Measurements from ENCODE around the gene BBOF1. TPM values are rescaled to one million over a fixed set of nuclear protein-coding genes. Genes with fewer than 3 reads are reported as not detected.

The BBOF1 gene
- total and polyA plus RNA-seq, 9 of the 15 experiments (the other 6 are each of a cell fraction or from before 2014, with no cell fraction given), result 1.3 to 4.9 (median 4.2) TPM

DNA sequence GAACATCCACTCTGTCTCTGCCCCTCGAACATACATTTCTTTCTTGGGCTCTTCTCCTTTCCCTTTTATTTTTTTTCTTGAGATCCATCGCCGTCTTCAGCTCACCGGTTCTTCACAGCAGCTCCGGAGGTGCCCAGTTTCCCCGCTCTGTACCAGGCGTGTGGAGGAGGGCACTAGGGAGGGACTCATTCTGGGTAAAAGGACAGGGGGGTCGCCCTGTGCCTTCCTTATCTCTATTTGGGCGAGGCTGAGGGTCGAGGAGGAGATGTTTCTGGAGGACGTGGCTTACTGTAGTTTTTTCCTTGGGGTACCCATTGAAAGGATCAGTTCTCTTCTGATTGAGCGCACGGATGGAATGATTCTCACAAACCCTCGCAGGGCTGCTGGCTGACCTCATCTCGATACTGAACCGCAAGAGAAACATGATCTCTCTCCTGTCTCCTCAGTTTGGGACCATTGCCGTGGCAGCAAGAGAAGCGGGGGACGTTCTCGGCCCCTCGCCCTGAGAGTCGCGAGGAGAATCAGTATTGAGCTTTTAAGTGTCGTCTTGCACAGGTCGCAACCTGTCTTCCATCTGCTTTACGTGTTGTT lies 66.0 kb downstream of the BBOF1 start (continued):
- TF ChIP-seq, protein P1, sequence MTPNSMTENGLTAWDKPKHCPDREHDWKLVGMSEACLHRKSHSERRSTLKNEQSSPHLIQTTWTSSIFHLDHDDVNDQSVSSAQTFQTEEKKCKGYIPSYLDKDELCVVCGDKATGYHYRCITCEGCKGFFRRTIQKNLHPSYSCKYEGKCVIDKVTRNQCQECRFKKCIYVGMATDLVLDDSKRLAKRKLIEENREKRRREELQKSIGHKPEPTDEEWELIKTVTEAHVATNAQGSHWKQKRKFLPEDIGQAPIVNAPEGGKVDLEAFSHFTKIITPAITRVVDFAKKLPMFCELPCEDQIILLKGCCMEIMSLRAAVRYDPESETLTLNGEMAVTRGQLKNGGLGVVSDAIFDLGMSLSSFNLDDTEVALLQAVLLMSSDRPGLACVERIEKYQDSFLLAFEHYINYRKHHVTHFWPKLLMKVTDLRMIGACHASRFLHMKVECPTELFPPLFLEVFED (CRISPR knock-in tag; conservative IDR thresholded peaks at IDR 0.05), result 0 out of 2 replicates have a peak, but pooled peaks have one; percentile 33
- no peak for TF ChIP-seq HNRNPL (IDR thresholded peaks at IDR 0.05; ENCODE audit: low read depth, low read length)
- TF ChIP-seq, protein P2, sequence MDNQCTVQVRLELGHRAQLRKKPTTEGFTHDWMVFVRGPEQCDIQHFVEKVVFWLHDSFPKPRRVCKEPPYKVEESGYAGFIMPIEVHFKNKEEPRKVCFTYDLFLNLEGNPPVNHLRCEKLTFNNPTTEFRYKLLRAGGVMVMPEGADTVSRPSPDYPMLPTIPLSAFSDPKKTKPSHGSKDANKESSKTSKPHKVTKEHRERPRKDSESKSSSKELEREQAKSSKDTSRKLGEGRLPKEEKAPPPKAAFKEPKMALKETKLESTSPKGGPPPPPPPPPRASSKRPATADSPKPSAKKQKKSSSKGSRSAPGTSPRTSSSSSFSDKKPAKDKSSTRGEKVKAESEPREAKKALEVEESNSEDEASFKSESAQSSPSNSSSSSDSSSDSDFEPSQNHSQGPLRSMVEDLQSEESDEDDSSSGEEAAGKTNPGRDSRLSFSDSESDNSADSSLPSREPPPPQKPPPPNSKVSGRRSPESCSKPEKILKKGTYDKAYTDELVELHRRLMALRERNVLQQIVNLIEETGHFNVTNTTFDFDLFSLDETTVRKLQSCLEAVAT (IDR thresholded peaks at IDR 0.05), result no peak
- TF ChIP-seq NR2C1 (IDR thresholded peaks at IDR 0.05), result no peak
- TF ChIP-seq NR2C1 (tag; IDR thresholded peaks at IDR 0.05), result no peak
- peak; percentile 20; the same call in 1 of the 2 replicates for TF ChIP-seq PHF8 (IDR thresholded peaks at IDR 0.05; ENCODE audit: borderline replicate concordance, low read length)
- no peak for TF ChIP-seq ETV1 (tag; conservative IDR thresholded peaks at IDR 0.05; ENCODE audit: low read depth)
- TF ChIP-seq, protein P3, sequence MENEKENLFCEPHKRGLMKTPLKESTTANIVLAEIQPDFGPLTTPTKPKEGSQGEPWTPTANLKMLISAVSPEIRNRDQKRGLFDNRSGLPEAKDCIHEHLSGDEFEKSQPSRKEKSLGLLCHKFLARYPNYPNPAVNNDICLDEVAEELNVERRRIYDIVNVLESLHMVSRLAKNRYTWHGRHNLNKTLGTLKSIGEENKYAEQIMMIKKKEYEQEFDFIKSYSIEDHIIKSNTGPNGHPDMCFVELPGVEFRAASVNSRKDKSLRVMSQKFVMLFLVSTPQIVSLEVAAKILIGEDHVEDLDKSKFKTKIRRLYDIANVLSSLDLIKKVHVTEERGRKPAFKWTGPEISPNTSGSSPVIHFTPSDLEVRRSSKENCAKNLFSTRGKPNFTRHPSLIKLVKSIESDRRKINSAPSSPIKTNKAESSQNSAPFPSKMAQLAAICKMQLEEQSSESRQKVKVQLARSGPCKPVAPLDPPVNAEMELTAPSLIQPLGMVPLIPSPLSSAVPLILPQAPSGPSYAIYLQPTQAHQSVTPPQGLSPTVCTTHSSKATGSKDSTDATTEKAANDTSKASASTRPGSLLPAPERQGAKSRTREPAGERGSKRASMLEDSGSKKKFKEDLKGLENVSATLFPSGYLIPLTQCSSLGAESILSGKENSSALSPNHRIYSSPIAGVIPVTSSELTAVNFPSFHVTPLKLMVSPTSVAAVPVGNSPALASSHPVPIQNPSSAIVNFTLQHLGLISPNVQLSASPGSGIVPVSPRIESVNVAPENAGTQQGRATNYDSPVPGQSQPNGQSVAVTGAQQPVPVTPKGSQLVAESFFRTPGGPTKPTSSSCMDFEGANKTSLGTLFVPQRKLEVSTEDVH (IDR thresholded peaks at IDR 0.05; ENCODE audit: low read depth, partially characterized antibody), result no peak
- TF ChIP-seq HDAC1 (IDR thresholded peaks at IDR 0.05), result peak in 1 of 2 experiments; percentile 96; a peak in 1 of 4 replicates
- TF ChIP-seq NFATC3 (IDR thresholded peaks at IDR 0.05), result no peak
- TF ChIP-seq TAF1 (IDR thresholded peaks at IDR 0.05; ENCODE audit: control insufficient read depth, extremely low read depth, insufficient read depth, low read length, severe bottlenecking), result peak; percentile 7
- 0 out of 2 replicates have a peak, but pooled peaks have one; percentile 30 for TF ChIP-seq CC2D1A (IDR thresholded peaks at IDR 0.05)
- TF ChIP-seq POLR2B (IDR thresholded peaks at IDR 0.05; ENCODE audit: low read depth, partially characterized antibody), result peak; percentile 49
- TF ChIP-seq NEUROD1 (IDR thresholded peaks at IDR 0.05; ENCODE audit: borderline replicate concordance, low read depth, low read length, partially characterized antibody), result no peak
- no peak for TF ChIP-seq ZFP30 (CRISPR knock-in tag; IDR thresholded peaks at IDR 0.05; ENCODE audit: borderline replicate concordance)
- TF ChIP-seq EP400 (IDR thresholded peaks at IDR 0.05), result 0 out of 2 replicates have a peak, but pooled peaks have one; percentile 33
- TF ChIP-seq KDM5B (IDR thresholded peaks at IDR 0.05; ENCODE audit: insufficient replicate concordance, low read depth, low read length), result no peak
- no peak for TF ChIP-seq POLR2G (IDR thresholded peaks at IDR 0.05; ENCODE audit: low read depth, low read length)
- TF ChIP-seq LARP7 (IDR thresholded peaks at IDR 0.05), result no peak
- TF ChIP-seq FOXK2 (conservative IDR thresholded peaks at IDR 0.05 in 1 of 2, IDR thresholded peaks at IDR 0.05 in 1 of 2; ENCODE audit: low read depth in 2 of 2), result no peak
- TF ChIP-seq MAZ (CRISPR knock-in tag; conservative IDR thresholded peaks at IDR 0.05 in 1 of 2, IDR thresholded peaks at IDR 0.05 in 1 of 2), result peak in 1 of 2 experiments; percentile 0; a peak in 1 of 4 replicates

Measured in K562 (cell line).